ENCODE measurements around the gene HSD17B11. TPM values are rescaled to one million over a fixed set of nuclear protein-coding genes. Genes with fewer than 3 reads are reported as not detected.
"Not testable (repeated sequence)": the region's sequence is repeated elsewhere in the genome, so short reads cannot be mapped to it uniquely, and the experiment has no call there.

Gene HSD17B11
- total RNA-seq, 2 experiments from 2014 or later: 18.2 to 18.7 TPM

GRCh38 chr4:87315000-87315399 is 76.0 kb downstream of the HSD17B11 start:
- H3K36me3 Mint-ChIP-seq: not testable (repeated sequence)

GRCh38 chr4:87313756-87314155 is 77.2 kb downstream of the HSD17B11 start:
- no peaks in the 10 kb centered on the region for H3K27me3 Mint-ChIP-seq
- H3K4me1 Mint-ChIP-seq: peaks cover 3% of the 10 kb centered on the region
- DNase-seq: no peak
- no peak overlapping the region for H3K4me3 Mint-ChIP-seq
- no peaks in the 10 kb centered on the region for H3K9me3 Mint-ChIP-seq
- no peaks in the 10 kb centered on the region for H3K36me3 Mint-ChIP-seq
- no peak overlapping the region for H3K27ac Mint-ChIP-seq

More at GRCh38 chr4:87315000-87315399, 76.0 kb downstream of the HSD17B11 start:
- H3K27ac Mint-ChIP-seq, H3K9me3 Mint-ChIP-seq, H3K4me1 Mint-ChIP-seq, H3K27me3 Mint-ChIP-seq, H3K4me3 Mint-ChIP-seq, DNase-seq: not testable (repeated sequence)

GRCh38 chr4:87311684-87312083 is 79.3 kb downstream of the HSD17B11 start:
- Mint-ChIP-seq H3K27ac (no peak overlapping the region), H3K9me3 (no peaks in the 10 kb centered on the region), H3K4me3 (no peak overlapping the region), H3K27me3 (no peaks in the 10 kb centered on the region), H3K4me1 (peaks cover 5% of the 10 kb centered on the region), H3K36me3 (no peaks in the 10 kb centered on the region)
- DNase-seq: no peak

GRCh38 chr4:87310691-87311335 is 80.2 kb downstream of the HSD17B11 start:
- Mint-ChIP-seq H3K4me3 (no peak overlapping the region), H3K27me3 (no peaks in the 10 kb centered on the region), H3K9me3 (no peaks in the 10 kb centered on the region), H3K36me3 (no peaks in the 10 kb centered on the region), H3K27ac (no peak overlapping the region), H3K4me1 (peaks cover 5% of the 10 kb centered on the region)
- DNase-seq: no peak

- Mint-ChIP-seq H3K4me3 (no peak overlapping the region), H3K4me1 (peaks cover 5% of the 10 kb centered on the region), H3K27ac (no peak overlapping the region), H3K27me3 (no peaks in the 10 kb centered on the region), H3K9me3 (no peaks in the 10 kb centered on the region), H3K36me3 (no peaks in the 10 kb centered on the region)
- no peak for DNase-seq
Observed at GRCh38 chr4:87309625-87310024, 81.4 kb downstream of the HSD17B11 start.

GRCh38 chr4:87306056-87306455 is 84.9 kb downstream of the HSD17B11 start:
- no peaks in the 10 kb centered on the region for H3K27me3 Mint-ChIP-seq
- H3K27ac Mint-ChIP-seq: no peak overlapping the region
- no peaks in the 10 kb centered on the region for H3K36me3 Mint-ChIP-seq
- peaks cover 2% of the 10 kb centered on the region for H3K4me1 Mint-ChIP-seq
- H3K9me3 Mint-ChIP-seq: no peaks in the 10 kb centered on the region
- no peak for DNase-seq
- H3K4me3 Mint-ChIP-seq: no peak overlapping the region

GRCh38 chr4:87305562-87305961 is 85.4 kb downstream of the HSD17B11 start:
- DNase-seq: no peak
- Mint-ChIP-seq H3K27ac (no peak overlapping the region), H3K36me3 (no peaks in the 10 kb centered on the region), H3K27me3 (no peaks in the 10 kb centered on the region), H3K4me3 (no peak overlapping the region), H3K9me3 (no peaks in the 10 kb centered on the region), H3K4me1 (peaks cover 2% of the 10 kb centered on the region)

- Mint-ChIP-seq H3K4me3 (no peak overlapping the region), H3K27me3 (no peaks in the 10 kb centered on the region), H3K36me3 (no peaks in the 10 kb centered on the region), H3K4me1 (peaks cover 2% of the 10 kb centered on the region), H3K9me3 (no peaks in the 10 kb centered on the region), H3K27ac (no peak overlapping the region)
- no peak for DNase-seq
Observed at GRCh38 chr4:87304745-87305432, 86.1 kb downstream of the HSD17B11 start.

GRCh38 chr4:87299898-87300297 is 91.1 kb downstream of the HSD17B11 start:
- H3K27ac Mint-ChIP-seq: no peak overlapping the region
- no peaks in the 10 kb centered on the region for H3K4me1 Mint-ChIP-seq
- no peak overlapping the region for H3K4me3 Mint-ChIP-seq
- no peak for DNase-seq
- H3K27me3 Mint-ChIP-seq: no peaks in the 10 kb centered on the region
- H3K9me3 Mint-ChIP-seq: no peaks in the 10 kb centered on the region
- no peaks in the 10 kb centered on the region for H3K36me3 Mint-ChIP-seq

- H3K36me3 Mint-ChIP-seq: no peaks in the 10 kb centered on the region
- H3K4me1 Mint-ChIP-seq: no peaks in the 10 kb centered on the region
- no peak overlapping the region for H3K4me3 Mint-ChIP-seq
- H3K27ac Mint-ChIP-seq: no peak overlapping the region
- peaks cover 10% of the 10 kb centered on the region for H3K9me3 Mint-ChIP-seq
- H3K27me3 Mint-ChIP-seq: no peaks in the 10 kb centered on the region
- DNase-seq: no peak
Observed at GRCh38 chr4:87298362-87298761, 92.6 kb downstream of the HSD17B11 start.

GRCh38 chr4:87294911-87295310 is 96.1 kb downstream of the HSD17B11 start:
- H3K9me3 Mint-ChIP-seq: peaks cover 10% of the 10 kb centered on the region
- not testable (repeated sequence) for H3K4me1 Mint-ChIP-seq

GRCh38 chr4:87293889-87294288 is 97.1 kb downstream of the HSD17B11 start:
- not testable (repeated sequence) for DNase-seq, H3K27ac Mint-ChIP-seq, H3K27me3 Mint-ChIP-seq, H3K4me3 Mint-ChIP-seq, H3K4me1 Mint-ChIP-seq, H3K36me3 Mint-ChIP-seq
- peaks cover 10% of the 10 kb centered on the region for H3K9me3 Mint-ChIP-seq

More at GRCh38 chr4:87294911-87295310, 96.1 kb downstream of the HSD17B11 start:
- not testable (repeated sequence) for H3K36me3 Mint-ChIP-seq, DNase-seq, H3K27ac Mint-ChIP-seq, H3K27me3 Mint-ChIP-seq, H3K4me3 Mint-ChIP-seq

- Mint-ChIP-seq H3K27me3 (no peaks in the 10 kb centered on the region), H3K4me3 (no peak overlapping the region)
- no peak for DNase-seq
Observed at GRCh38 chr4:87286970-87287369, 104.0 kb downstream of the HSD17B11 start.

More at GRCh38 chr4:87286970-87287369, 104.0 kb downstream of the HSD17B11 start:
- Mint-ChIP-seq H3K36me3 (peaks cover 4% of the 10 kb centered on the region), H3K4me1 (no peaks in the 10 kb centered on the region), H3K27ac (no peak overlapping the region), H3K9me3 (peaks cover 22% of the 10 kb centered on the region)

Measured in activated naive CD8-positive, alpha-beta T cell treated with anti-CD3 and anti-CD28 coated beads for 36 hours (primary cell).